Keratinocyte (primary cell): ENCODE data around the gene TRAF7. TPM values are rescaled to one million over a fixed set of nuclear protein-coding genes. Genes with fewer than 3 reads are reported as not detected.

Experiments used
- DNase-seq: peaks from one replicate; pipeline ENCODE4 v3.0.0-alpha.2; 2011; ENCODE audit warnings: low read depth, missing footprints, low spot score
- FAIRE-seq: peaks from 2 replicates; lab custom pipeline; 2011; peaks lifted over from hg19 to GRCh38; lab: Jason Lieb, UNC
- H2AFZ ChIP-seq: 2 replicates; pipeline ENCODE4 v1.6.0; 2012; ENCODE audit warnings: low read length, control low read depth, inconsistent platforms; ENCODE audit not compliant: control insufficient read depth
- H3K27ac ChIP-seq: 2 replicates; pipeline ENCODE4 v1.5.1; 2011; ENCODE audit warnings: low read length; ENCODE audit not compliant: control insufficient read depth, insufficient read depth
- H3K27me3 ChIP-seq: 3 replicates; pipeline ENCODE4 v1.6.0; 2011; ENCODE audit warnings: low read length; ENCODE audit not compliant: control insufficient read depth, insufficient read depth; ENCODE audit errors: extremely low read depth
- H3K36me3 ChIP-seq, 2 experiments: 2 replicates in 1 of 2; 3 replicates in 1 of 2; pipeline ENCODE4 v1.5.1; 2011; ENCODE audit warnings: low read length in 2 of 2, mild to moderate bottlenecking in 1 of 2; ENCODE audit not compliant: control insufficient read depth in 2 of 2, insufficient read depth in 2 of 2; ENCODE audit errors: extremely low read depth in 1 of 2
- H3K4me1 ChIP-seq: 3 replicates; pipeline ENCODE4 v1.5.1; 2011; ENCODE audit warnings: low read length; ENCODE audit not compliant: control insufficient read depth, insufficient read depth; ENCODE audit errors: extremely low read depth
- H3K4me2 ChIP-seq: 3 replicates; pipeline ENCODE4 v1.6.0; 2011; ENCODE audit warnings: low read depth, low read length; ENCODE audit not compliant: control insufficient read depth, insufficient read depth; ENCODE audit errors: extremely low read depth
- H3K4me3 ChIP-seq, 3 experiments: fragments of 200-600 bp in 1 of 3; sonication (generic) in 1 of 3; 2 replicates in 2 of 3; 3 replicates in 1 of 3; pipeline ENCODE4 v1.5.1; 2011 to 2016; ENCODE audit warnings: low read length in 3 of 3, mild to moderate bottlenecking in 3 of 3, control low read depth in 2 of 3, inconsistent platforms in 1 of 3, low read depth in 1 of 3, mixed read lengths in 1 of 3, mixed run types in 1 of 3, moderate library complexity in 1 of 3; ENCODE audit not compliant: control insufficient read depth in 2 of 3, insufficient read depth in 2 of 3; ENCODE audit errors: extremely low read depth in 1 of 3
- H3K79me2 ChIP-seq: 2 replicates; pipeline ENCODE4 v1.6.0; 2012; ENCODE audit warnings: low read length; ENCODE audit not compliant: control insufficient read depth, insufficient read depth
- H3K9ac ChIP-seq: 3 replicates; pipeline ENCODE4 v1.6.0; 2011; ENCODE audit warnings: low read length; ENCODE audit not compliant: control insufficient read depth, insufficient read depth; ENCODE audit errors: extremely low read depth
- H3K9me1 ChIP-seq: 3 replicates; pipeline ENCODE4 v1.6.0; 2011; ENCODE audit warnings: low read length; ENCODE audit not compliant: control insufficient read depth, insufficient read depth; ENCODE audit errors: extremely low read depth
- H3K9me3 ChIP-seq: 2 replicates; pipeline ENCODE4 v1.5.1; 2012; ENCODE audit warnings: low read depth, low read length; ENCODE audit not compliant: control insufficient read depth
- H4K20me1 ChIP-seq: 3 replicates; pipeline ENCODE4 v1.6.0; 2011; ENCODE audit warnings: low read length; ENCODE audit not compliant: control insufficient read depth, insufficient read depth; ENCODE audit errors: extremely low read depth
- EZH2 ChIP-seq: IDR thresholded peaks from one replicate; pipeline ENCODE4 v1.6.1; 2012; ENCODE audit warnings: inconsistent platforms, mild to moderate bottlenecking, low read length, moderate library complexity
- dilution Hi-C: fragments of 300-500 bp; cut with MboI; formaldehyde crosslinking; loops from one replicate; pipeline ENCODE4 v1.7.0; 2020; ENCODE audit warnings: low sequenced_read_pairs; ENCODE audit not compliant: extremely low pct_ligation_motif_present
- polyA plus RNA-seq, 5 experiments: library from polyadenylated mRNA; depleted of rRNA in 3 of 5; stranded (reverse) in 3 of 5; stranded (forward) in 1 of 5; unstranded in 1 of 5; fragments of >200 nt; gene quantifications; 1 replicate in 1 of 5; 2 replicates in 3 of 5; 3 replicates in 1 of 5; pipeline versions ENCODE4 v1.2.1 to v1.2.3, GENCODE V29; 2011 to 2012; ENCODE audit warnings: missing spikeins in 2 of 5, low read depth in 1 of 5, low replicate concordance in 1 of 5
- TF ChIP-seq, protein P1 (sequence below), 3 experiments: IDR thresholded peaks in 1 of 3; conservative IDR thresholded peaks in 1 of 3; optimal IDR thresholded peaks in 1 of 3; 2 replicates in 2 of 3; 3 replicates in 1 of 3; pipeline versions ENCODE3 to v1.5.1; 2011; ENCODE audit warnings: low read length in 3 of 3, mild to moderate bottlenecking in 3 of 3, moderate library complexity in 2 of 3, control low read depth in 1 of 3, inconsistent platforms in 1 of 3; ENCODE audit not compliant: insufficient read depth in 2 of 3; ENCODE audit errors: extremely low read depth in 1 of 3

Gene TRAF7
- polyA plus RNA-seq, 1 donor (not counting 4 experiments of a cell fraction or from before 2014, with no cell fraction given) = 38.4 TPM

- peaks cover 40% of the 10 kb centered on the region for H4K20me1 ChIP-seq
Measured at GRCh38 chr16:2157480-2158261, 2.1 kb downstream of the TRAF7 start.

DNA sequence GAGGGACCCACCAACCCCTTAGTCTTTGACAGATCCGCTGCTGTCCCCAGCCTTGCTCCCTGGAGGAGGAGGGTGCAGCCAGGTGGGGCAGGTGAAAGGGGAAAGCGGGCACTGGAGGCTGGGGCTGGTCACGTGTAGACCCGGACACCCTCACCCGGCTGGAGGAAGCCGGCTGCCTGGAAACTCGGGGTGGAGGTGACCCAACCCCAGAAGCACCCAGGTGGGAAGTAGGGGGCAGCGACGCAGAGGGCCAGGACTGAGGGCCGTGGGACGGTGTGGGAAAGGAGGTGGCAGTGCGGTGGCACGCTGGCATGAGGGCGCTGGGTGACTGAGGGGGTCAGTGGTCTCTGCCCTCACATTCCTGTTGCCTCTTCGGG is 2.7 kb downstream of the TRAF7 start:
- H2AFZ ChIP-seq = no peak overlapping the region
- H3K27me3 ChIP-seq = no peaks in the 10 kb centered on the region
- H3K9me1 ChIP-seq = peaks cover 6% of the 10 kb centered on the region
- no peak overlapping the region for H3K4me3 ChIP-seq
- dilution Hi-C loops = no loop called here
- H3K4me1 ChIP-seq = peaks cover 58% of the 10 kb centered on the region
- no peak overlapping the region for H3K4me2 ChIP-seq
- H3K27ac ChIP-seq = no peak overlapping the region
- no peak overlapping the region for H3K9ac ChIP-seq
- FAIRE-seq (no peak), DNase-seq (no peak)
- H3K79me2 ChIP-seq = peaks cover 71% of the 10 kb centered on the region
- H3K36me3 ChIP-seq = peaks cover 13 to 17% of the 10 kb centered on the region in 2 experiments
- peaks cover 36% of the 10 kb centered on the region for H4K20me1 ChIP-seq
- TF ChIP-seq, protein P1, sequence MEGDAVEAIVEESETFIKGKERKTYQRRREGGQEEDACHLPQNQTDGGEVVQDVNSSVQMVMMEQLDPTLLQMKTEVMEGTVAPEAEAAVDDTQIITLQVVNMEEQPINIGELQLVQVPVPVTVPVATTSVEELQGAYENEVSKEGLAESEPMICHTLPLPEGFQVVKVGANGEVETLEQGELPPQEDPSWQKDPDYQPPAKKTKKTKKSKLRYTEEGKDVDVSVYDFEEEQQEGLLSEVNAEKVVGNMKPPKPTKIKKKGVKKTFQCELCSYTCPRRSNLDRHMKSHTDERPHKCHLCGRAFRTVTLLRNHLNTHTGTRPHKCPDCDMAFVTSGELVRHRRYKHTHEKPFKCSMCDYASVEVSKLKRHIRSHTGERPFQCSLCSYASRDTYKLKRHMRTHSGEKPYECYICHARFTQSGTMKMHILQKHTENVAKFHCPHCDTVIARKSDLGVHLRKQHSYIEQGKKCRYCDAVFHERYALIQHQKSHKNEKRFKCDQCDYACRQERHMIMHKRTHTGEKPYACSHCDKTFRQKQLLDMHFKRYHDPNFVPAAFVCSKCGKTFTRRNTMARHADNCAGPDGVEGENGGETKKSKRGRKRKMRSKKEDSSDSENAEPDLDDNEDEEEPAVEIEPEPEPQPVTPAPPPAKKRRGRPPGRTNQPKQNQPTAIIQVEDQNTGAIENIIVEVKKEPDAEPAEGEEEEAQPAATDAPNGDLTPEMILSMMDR (optimal IDR thresholded peaks at IDR 0.05 in 1 of 3, IDR thresholded peaks at IDR 0.05 in 1 of 3, conservative IDR thresholded peaks at IDR 0.05 in 1 of 3; ENCODE audit: extremely low read depth in 1 of 3, insufficient read depth in 2 of 3, low read length in 3 of 3) = no peak
- TF ChIP-seq EZH2 = no peak
- no peaks in the 10 kb centered on the region for H3K9me3 ChIP-seq

More at GRCh38 chr16:2157480-2158261, 2.1 kb downstream of the TRAF7 start:
- Histone ChIP-seq H3K9ac (no peak overlapping the region), H3K27ac (no peak overlapping the region), H2AFZ (no peak overlapping the region), H3K9me1 (peaks cover 6% of the 10 kb centered on the region), H3K79me2 (peaks cover 77% of the 10 kb centered on the region), H3K4me2 (peak overlapping the region; percentile 93), H3K36me3 (peaks cover 16 to 22% of the 10 kb centered on the region in 2 experiments), H3K9me3 (no peaks in the 10 kb centered on the region), H3K27me3 (no peaks in the 10 kb centered on the region), H3K4me3 (no peak overlapping the region), H3K4me1 (peaks cover 57% of the 10 kb centered on the region)
- dilution Hi-C loops = no loop called here
- DNase-seq (no peak), FAIRE-seq (no peak)
- TF ChIP-seq, protein P1 (optimal IDR thresholded peaks at IDR 0.05 in 1 of 3, IDR thresholded peaks at IDR 0.05 in 1 of 3, conservative IDR thresholded peaks at IDR 0.05 in 1 of 3; ENCODE audit: extremely low read depth in 1 of 3, insufficient read depth in 2 of 3, low read length in 3 of 3) = no peak
- no peak for TF ChIP-seq EZH2
